A673 (cell line): ENCODE measurements around the gene BTBD9. TPM values are rescaled to one million over a fixed set of nuclear protein-coding genes. Genes with fewer than 3 reads are reported as not detected.

Experiments
- BruUV-seq: library from RNA; stranded (reverse); fragments of 400-500 nt; replicated peaks from 2 replicates; lab custom pipeline; 2021; lab: Mats Ljungman, UMichigan
- CTCF ChIA-PET: fragments of 300-600 bp; sonication (Branson Sonifier 250); formaldehyde crosslinking; loops from one replicate; lab custom pipeline; 2022; ENCODE audit warnings: antibody characterized with exemption; lab: Charles Lee
- POLR2A ChIA-PET: fragments of 300-600 bp; sonication (Branson Sonifier 250); formaldehyde crosslinking; loops from one replicate; lab custom pipeline; 2022; ENCODE audit warnings: antibody characterized with exemption; ENCODE audit not compliant: low non-redundant PET; lab: Charles Lee
- DNase-seq: peaks from one replicate; pipeline ENCODE4 v3.0.0-alpha.2; 2015; ENCODE audit warnings: low spot score
- H3K27ac ChIP-seq: fragments of 200-600 bp; sonication (generic); 2 replicates; pipeline ENCODE4 v1.5.1; 2016; ENCODE audit warnings: mixed run types, low read depth, mild to moderate bottlenecking, mixed read lengths, antibody characterized with exemption, low read length; ENCODE audit not compliant: poor library complexity, severe bottlenecking
- H3K27me3 ChIP-seq: fragments of 200-600 bp; sonication (generic); replicated peaks from 2 replicates; pipeline ENCODE4 v1.6.1; 2017; ENCODE audit warnings: mixed run types, low read depth, mild to moderate bottlenecking, mixed read lengths, antibody characterized with exemption, low read length; ENCODE audit not compliant: insufficient read depth, poor library complexity
- H3K36me3 ChIP-seq: fragments of 200-600 bp; sonication (generic); 2 replicates; pipeline ENCODE4 v1.6.1; 2016; ENCODE audit warnings: mixed run types, mild to moderate bottlenecking, mixed read lengths, antibody characterized with exemption, low read length; ENCODE audit not compliant: insufficient read depth, poor library complexity, severe bottlenecking
- H3K4me1 ChIP-seq: fragments of 200-600 bp; sonication (generic); 2 replicates; pipeline ENCODE4 v1.6.1; 2017; ENCODE audit warnings: mixed run types, mild to moderate bottlenecking, mixed read lengths, antibody characterized with exemption, low read length; ENCODE audit not compliant: insufficient read depth, poor library complexity, severe bottlenecking
- H3K4me3 ChIP-seq: fragments of 200-600 bp; sonication (generic); 2 replicates; pipeline ENCODE4 v1.5.1; 2016; ENCODE audit warnings: low read depth, mixed run types, mild to moderate bottlenecking, mixed read lengths, low read length; ENCODE audit not compliant: poor library complexity, severe bottlenecking
- H3K9me3 ChIP-seq: fragments of 200-600 bp; sonication (generic); 2 replicates; pipeline ENCODE4 v1.6.1; 2016; ENCODE audit warnings: mixed run types, low read depth, mild to moderate bottlenecking, mixed read lengths, antibody characterized with exemption, low read length; ENCODE audit not compliant: poor library complexity, severe bottlenecking
- CTCF ChIP-seq: fragments of 300-800, 200-600 bp; sonication (generic); conservative IDR thresholded peaks from 2 replicates; pipeline ENCODE4 v1.5.1; 2017; ENCODE audit warnings: low read depth, mild to moderate bottlenecking, antibody characterized with exemption, low read length, moderate library complexity, mixed read lengths
- EZH2 ChIP-seq: fragments of 200-600 bp; sonication (generic); IDR thresholded peaks from 2 replicates; pipeline ENCODE4 v1.6.1; 2017; ENCODE audit warnings: borderline replicate concordance, low read depth, mild to moderate bottlenecking, mixed read lengths, antibody characterized with exemption, low read length; ENCODE audit not compliant: poor library complexity, severe bottlenecking
- intact Hi-C: fragments of 100-400 bp; cut with micrococcal nuclease; formaldehyde crosslinking; loops from one replicate; pipeline ENCODE4 v1.10.0; 2022; ENCODE audit not compliant: unreplicated experiment
- total RNA-seq: library from RNA; stranded (reverse); gene quantifications from 2 replicates; pipeline ENCODE4 v1.2.3, GENCODE V29; 2021

The BTBD9 gene
- total RNA-seq, 1 experiment from 2014 or later: 8.0 TPM

- no peak for DNase-seq
- ChIA-PET CTCF (no interaction called here), POLR2A (no interaction called here)
- H3K9me3 ChIP-seq: no peaks in the 10 kb centered on the region
- H3K4me3 ChIP-seq: no peak overlapping the region
- H3K27ac ChIP-seq: no peak overlapping the region
- no peaks in the 10 kb centered on the region for H3K36me3 ChIP-seq
- intact Hi-C loops: no loop called here
- no TSS peak for BruUV-seq
- TF ChIP-seq EZH2 (no peak), CTCF (no peak)
- H3K27me3 ChIP-seq: no peaks in the 10 kb centered on the region
- H3K4me1 ChIP-seq: no peaks in the 10 kb centered on the region
These were observed 154.2 kb downstream of the BTBD9 start for GRCh38 chr6:38485488-38485887.

GRCh38 chr6:38484656-38485055 lies 155.1 kb downstream of the BTBD9 start:
- Histone ChIP-seq H3K36me3 (no peaks in the 10 kb centered on the region), H3K4me3 (no peak overlapping the region), H3K27me3 (no peaks in the 10 kb centered on the region), H3K9me3 (no peaks in the 10 kb centered on the region), H3K27ac (no peak overlapping the region), H3K4me1 (no peaks in the 10 kb centered on the region)
- intact Hi-C loops: no loop called here
- TF ChIP-seq EZH2: no peak
- BruUV-seq: no TSS peak
- DNase-seq: no peak
- ChIA-PET POLR2A (interaction anchor here (0.5 kb wide), 1 partner anchor 96 kb away, joined by 6 read pairs; no protein-coding TSS in a partner anchor), CTCF (no interaction called here)

- intact Hi-C loops: no loop called here
- no TSS peak for BruUV-seq
- no peak for TF ChIP-seq EZH2
- no peak for TF ChIP-seq CTCF
- Histone ChIP-seq H3K36me3 (no peaks in the 10 kb centered on the region), H3K4me1 (no peaks in the 10 kb centered on the region), H3K27me3 (no peaks in the 10 kb centered on the region), H3K27ac (no peak overlapping the region), H3K9me3 (no peaks in the 10 kb centered on the region), H3K4me3 (no peak overlapping the region)
- DNase-seq: no peak
- ChIA-PET POLR2A (no interaction called here), CTCF (no interaction called here)
These were observed 156.2 kb downstream of the BTBD9 start for GRCh38 chr6:38483526-38483925.

GRCh38 chr6:38482466-38482865 lies 157.3 kb downstream of the BTBD9 start:
- DNase-seq: no peak
- no peaks in the 10 kb centered on the region for H3K9me3 ChIP-seq
- TF ChIP-seq EZH2: no peak
- TF ChIP-seq CTCF: no peak
- no peak overlapping the region for H3K27ac ChIP-seq
- no peak overlapping the region for H3K4me3 ChIP-seq
- no peaks in the 10 kb centered on the region for H3K27me3 ChIP-seq
- no peaks in the 10 kb centered on the region for H3K36me3 ChIP-seq
- ChIA-PET CTCF (no interaction called here), POLR2A (no interaction called here)
- no TSS peak for BruUV-seq
- H3K4me1 ChIP-seq: peaks cover 10% of the 10 kb centered on the region
- intact Hi-C loops: no loop called here
